Right lung (tissue), 5 donors: Measurements from ENCODE around the gene TIRAP. TPM values are rescaled to one million over a fixed set of nuclear protein-coding genes. Genes with fewer than 3 reads are reported as not detected.

Experiments
- DNase-seq, 2 donors: peaks; one replicate each; pipeline ENCODE4 v3.0.0-alpha.2; 2013
- polyA plus RNA-seq, 5 donors: library from polyadenylated mRNA; unstranded; fragments of 120-200 nt; gene quantifications; one replicate each; pipeline versions ENCODE4 v1.2.1 to v1.2.3, GENCODE V29; 2013; ENCODE audit warnings: inconsistent platforms in 1 of 5, low replicate concordance in 1 of 5; ENCODE audit not compliant: insufficient read length in 5 of 5, insufficient read depth in 1 of 5

Gene TIRAP
- polyA plus RNA-seq, 5 donors, result 14.2 to 20.9 (median 16.4) TPM

- no peak for DNase-seq
These were observed 36.5 kb downstream of the TIRAP start for GRCh38 chr11:126319374-126319740.

GRCh38 chr11:126322996-126323395 is 40.1 kb downstream of the TIRAP start:
- DNase-seq, result no peak

- no peak for DNase-seq
These were observed 44.5 kb downstream of the TIRAP start for GRCh38 chr11:126327281-126328000.

GRCh38 chr11:126328001-126328390 is 45.1 kb downstream of the TIRAP start:
- no peak for DNase-seq

- no peak for DNase-seq
These were observed 45.6 kb downstream of the TIRAP start for GRCh38 chr11:126328444-126328843.

- DNase-seq, result no peak
These were observed 46.2 kb downstream of the TIRAP start for GRCh38 chr11:126328938-126329643.

GRCh38 chr11:126329644-126330211 is 46.8 kb downstream of the TIRAP start:
- no peak for DNase-seq

- no peak for DNase-seq
These were observed 48.4 kb downstream of the TIRAP start for GRCh38 chr11:126331286-126331685.

- no peak for DNase-seq
These were observed 49.4 kb downstream of the TIRAP start for GRCh38 chr11:126332221-126332711.

GRCh38 chr11:126333142-126333541 is 50.2 kb downstream of the TIRAP start:
- no peak for DNase-seq

GRCh38 chr11:126334659-126335462 is 52.0 kb downstream of the TIRAP start:
- DNase-seq, result no peak

GRCh38 chr11:126335463-126335760 is 52.5 kb downstream of the TIRAP start:
- DNase-seq, result no peak

- no peak for DNase-seq
These were observed 53.2 kb downstream of the TIRAP start for GRCh38 chr11:126336138-126336541.

- no peak for DNase-seq
These were observed 53.8 kb downstream of the TIRAP start for GRCh38 chr11:126336671-126337101.

GRCh38 chr11:126337126-126337473 is 54.2 kb downstream of the TIRAP start:
- no peak for DNase-seq

- no peak for DNase-seq
These were observed 54.8 kb downstream of the TIRAP start for GRCh38 chr11:126337474-126338241.

- DNase-seq, result no peak
These were observed 55.6 kb downstream of the TIRAP start for GRCh38 chr11:126338346-126339055.

GRCh38 chr11:126339073-126339862 is 56.4 kb downstream of the TIRAP start:
- DNase-seq, result no peak

GRCh38 chr11:126339863-126340434 is 57.1 kb downstream of the TIRAP start:
- DNase-seq, result no peak
